Measurements from ENCODE around the gene BTBD9. TPM values are rescaled to one million over a fixed set of nuclear protein-coding genes. Genes with fewer than 3 reads are reported as not detected.

The BTBD9 gene
- total RNA-seq, 1 donor, result 25.3 TPM

GRCh38 chr6:38650207-38650752, 10.6 kb upstream of the BTBD9 start:
- H3K36me3 ChIP-seq (ENCODE audit: insufficient read depth, low read length), result no peaks in the 10 kb centered on the region
- no peaks in the 10 kb centered on the region for H3K79me2 ChIP-seq (ENCODE audit: insufficient read depth, low read length)
- no peaks in the 10 kb centered on the region for H3K9me3 ChIP-seq (ENCODE audit: low read depth, low read length)
- no peak overlapping the region for H3K4me3 ChIP-seq (ENCODE audit: insufficient read depth, low read length)
- TF ChIP-seq CTCF (IDR thresholded peaks at IDR 0.05; ENCODE audit: extremely low read depth, low read depth, low read length), result no peak
- H3K27me3 ChIP-seq (ENCODE audit: insufficient read depth, low read length), result no peaks in the 10 kb centered on the region
- no peak overlapping the region for H3K27ac ChIP-seq (ENCODE audit: low read depth, low read length)
- H3K4me2 ChIP-seq (ENCODE audit: insufficient read depth, low read length), result no peak overlapping the region
- peaks cover 2% of the 10 kb centered on the region for H4K20me1 ChIP-seq (ENCODE audit: insufficient read depth, low read length)
- H2AFZ ChIP-seq (ENCODE audit: low read length), result no peak overlapping the region
- no peaks in the 10 kb centered on the region for H3K4me1 ChIP-seq (ENCODE audit: insufficient read depth, low read length)
- DNase-seq (ENCODE audit: insufficient read length, low spot score, missing footprints), result no peak

- Histone ChIP-seq H3K4me1 (ENCODE audit: insufficient read depth, low read length) (no peaks in the 10 kb centered on the region), H2AFZ (ENCODE audit: low read length) (no peak overlapping the region), H3K27ac (ENCODE audit: low read depth, low read length) (no peak overlapping the region), H3K27me3 (ENCODE audit: insufficient read depth, low read length) (no peaks in the 10 kb centered on the region), H3K36me3 (ENCODE audit: insufficient read depth, low read length) (no peaks in the 10 kb centered on the region), H3K79me2 (ENCODE audit: insufficient read depth, low read length) (no peaks in the 10 kb centered on the region), H3K9me3 (ENCODE audit: low read depth, low read length) (no peaks in the 10 kb centered on the region), H3K4me2 (ENCODE audit: insufficient read depth, low read length) (no peak overlapping the region), H4K20me1 (ENCODE audit: insufficient read depth, low read length) (peaks cover 2% of the 10 kb centered on the region), H3K4me3 (ENCODE audit: insufficient read depth, low read length) (no peak overlapping the region)
- no peak for DNase-seq (ENCODE audit: insufficient read length, low spot score, missing footprints)
- TF ChIP-seq CTCF (IDR thresholded peaks at IDR 0.05; ENCODE audit: extremely low read depth, low read depth, low read length), result no peak
These were observed 10.0 kb upstream of the BTBD9 start for GRCh38 chr6:38649744-38650143.

GRCh38 chr6:38648629-38649028, 8.9 kb upstream of the BTBD9 start:
- DNase-seq (ENCODE audit: insufficient read length, low spot score, missing footprints), result no peak
- Histone ChIP-seq H3K36me3 (ENCODE audit: insufficient read depth, low read length) (no peaks in the 10 kb centered on the region), H3K4me2 (ENCODE audit: insufficient read depth, low read length) (no peak overlapping the region), H3K9me3 (ENCODE audit: low read depth, low read length) (no peaks in the 10 kb centered on the region), H3K4me3 (ENCODE audit: insufficient read depth, low read length) (no peak overlapping the region), H2AFZ (ENCODE audit: low read length) (no peak overlapping the region), H3K4me1 (ENCODE audit: insufficient read depth, low read length) (no peaks in the 10 kb centered on the region), H3K27ac (ENCODE audit: low read depth, low read length) (no peak overlapping the region), H3K27me3 (ENCODE audit: insufficient read depth, low read length) (no peaks in the 10 kb centered on the region), H4K20me1 (ENCODE audit: insufficient read depth, low read length) (peaks cover 2% of the 10 kb centered on the region), H3K79me2 (ENCODE audit: insufficient read depth, low read length) (no peaks in the 10 kb centered on the region)
- no peak for TF ChIP-seq CTCF (IDR thresholded peaks at IDR 0.05; ENCODE audit: extremely low read depth, low read depth, low read length)

- Histone ChIP-seq H3K79me2 (ENCODE audit: insufficient read depth, low read length) (peaks cover under 1% of the 10 kb centered on the region), H3K9me3 (ENCODE audit: low read depth, low read length) (no peaks in the 10 kb centered on the region), H4K20me1 (ENCODE audit: insufficient read depth, low read length) (peaks cover 5% of the 10 kb centered on the region), H3K4me1 (ENCODE audit: insufficient read depth, low read length) (no peaks in the 10 kb centered on the region), H3K36me3 (ENCODE audit: insufficient read depth, low read length) (no peaks in the 10 kb centered on the region), H3K27ac (ENCODE audit: low read depth, low read length) (no peak overlapping the region), H3K4me2 (ENCODE audit: insufficient read depth, low read length) (no peak overlapping the region), H3K27me3 (ENCODE audit: insufficient read depth, low read length) (no peaks in the 10 kb centered on the region), H2AFZ (ENCODE audit: low read length) (no peak overlapping the region), H3K4me3 (ENCODE audit: insufficient read depth, low read length) (no peak overlapping the region)
- TF ChIP-seq CTCF (IDR thresholded peaks at IDR 0.05; ENCODE audit: extremely low read depth, low read depth, low read length), result no peak
- DNase-seq (ENCODE audit: insufficient read length, low spot score, missing footprints), result no peak
These were observed 6.6 kb upstream of the BTBD9 start for GRCh38 chr6:38646166-38646878.

Measured in osteoblast (primary cell).